ENCODE measurements around the gene LBHD1.
A peak's percentile ranks its signal among the peaks of the same experiment; 100 is the strongest.
"Not testable (repeated sequence)": the region's sequence is repeated elsewhere in the genome, so short reads cannot be mapped to it uniquely, and the experiment has no call there.

Gene LBHD1

GRCh38 chr11:62694455-62695167, 22.5 kb upstream of the LBHD1 start:
- Histone ChIP-seq H3K36me3 (ENCODE audit: insufficient read depth, low read length) (peaks cover 15% of the 10 kb centered on the region; the same call in 1 of the 2 replicates), H3K4me1 (ENCODE audit: control insufficient read depth, insufficient read depth, low read length, unreplicated experiment) (peaks cover 8% of the 10 kb centered on the region), H3K27ac (ENCODE audit: low read depth, low read length) (peak overlapping the region; percentile 38; the same call in 1 of the 2 replicates), H2AFZ (ENCODE audit: low read length, unreplicated experiment) (no peak overlapping the region), H3K27me3 (ENCODE audit: insufficient read depth, low read length) (no peaks in the 10 kb centered on the region), H3K79me2 (ENCODE audit: control insufficient read depth, insufficient read depth, low read length, unreplicated experiment) (no peaks in the 10 kb centered on the region), H3K4me3 (ENCODE audit: low read depth, low read length) (no peak overlapping the region)

GRCh38 chr11:62693624-62694023, 21.6 kb upstream of the LBHD1 start:
- not testable (repeated sequence) for H3K27ac ChIP-seq (ENCODE audit: low read depth, low read length); H3K79me2 ChIP-seq (ENCODE audit: control insufficient read depth, insufficient read depth, low read length, unreplicated experiment); H3K4me3 ChIP-seq (ENCODE audit: low read depth, low read length); H3K27me3 ChIP-seq (ENCODE audit: insufficient read depth, low read length); H2AFZ ChIP-seq (ENCODE audit: low read length, unreplicated experiment)
- H3K36me3 ChIP-seq (ENCODE audit: insufficient read depth, low read length): peaks cover 15% of the 10 kb centered on the region; the same call in 1 of the 2 replicates
- H3K4me1 ChIP-seq (ENCODE audit: control insufficient read depth, insufficient read depth, low read length, unreplicated experiment): peaks cover 15% of the 10 kb centered on the region

- Histone ChIP-seq H2AFZ (ENCODE audit: low read length, unreplicated experiment) (no peak within 1 kb of the TSS), H3K27ac (ENCODE audit: low read depth, low read length) (peak within 1 kb of the TSS; percentile 16; the same call in 1 of the 2 replicates), H3K4me3 (ENCODE audit: low read depth, low read length) (peak within 1 kb of the TSS; percentile 9; the same call in 1 of the 2 replicates)
Measured at GRCh38 chr11:62689421-62690183, 17.5 kb upstream of the LBHD1 start, which contains the start of gene LRRN4CL. Gene LRRN4CL, minus strand, starts transcription at chr11:62689530. Its CDS starts 1,022 bp downstream, at chr11:62688508.

GRCh38 chr11:62688491-62688890, 16.4 kb upstream of the LBHD1 start:
- Histone ChIP-seq H3K27me3 (ENCODE audit: insufficient read depth, low read length) (no peaks in the 10 kb centered on the region), H2AFZ (ENCODE audit: low read length, unreplicated experiment) (no peak overlapping the region), H3K79me2 (ENCODE audit: control insufficient read depth, insufficient read depth, low read length, unreplicated experiment) (no peaks in the 10 kb centered on the region), H3K4me1 (ENCODE audit: control insufficient read depth, insufficient read depth, low read length, unreplicated experiment) (peaks cover 15% of the 10 kb centered on the region), H3K4me3 (ENCODE audit: low read depth, low read length) (no peak overlapping the region), H3K36me3 (ENCODE audit: insufficient read depth, low read length) (peaks cover 15% of the 10 kb centered on the region; the same call in 1 of the 2 replicates), H3K27ac (ENCODE audit: low read depth, low read length) (no peak overlapping the region)

More at GRCh38 chr11:62689421-62690183, 17.5 kb upstream of the LBHD1 start, which contains the start of gene LRRN4CL:
- Histone ChIP-seq H3K27me3 (ENCODE audit: insufficient read depth, low read length) (no peaks in the 10 kb centered on the region), H3K36me3 (ENCODE audit: insufficient read depth, low read length) (peaks cover 15% of the 10 kb centered on the region; the same call in 1 of the 2 replicates), H3K79me2 (ENCODE audit: control insufficient read depth, insufficient read depth, low read length, unreplicated experiment) (no peaks in the 10 kb centered on the region), H3K4me1 (ENCODE audit: control insufficient read depth, insufficient read depth, low read length, unreplicated experiment) (peaks cover 15% of the 10 kb centered on the region)

- no peaks in the 10 kb centered on the region for H3K79me2 ChIP-seq (ENCODE audit: control insufficient read depth, insufficient read depth, low read length, unreplicated experiment)
- H3K4me3 ChIP-seq (ENCODE audit: low read depth, low read length): no peak overlapping the region
- H3K36me3 ChIP-seq (ENCODE audit: insufficient read depth, low read length): peaks cover 12% of the 10 kb centered on the region; the same call in 1 of the 2 replicates
- H2AFZ ChIP-seq (ENCODE audit: low read length, unreplicated experiment): no peak overlapping the region
- no peak overlapping the region for H3K27ac ChIP-seq (ENCODE audit: low read depth, low read length)
- peaks cover 15% of the 10 kb centered on the region for H3K4me1 ChIP-seq (ENCODE audit: control insufficient read depth, insufficient read depth, low read length, unreplicated experiment)
- H3K27me3 ChIP-seq (ENCODE audit: insufficient read depth, low read length): no peaks in the 10 kb centered on the region
Measured at GRCh38 chr11:62687508-62688396, 15.7 kb upstream of the LBHD1 start.

GRCh38 chr11:62682518-62682917, 10.5 kb upstream of the LBHD1 start:
- Histone ChIP-seq H3K4me1 (ENCODE audit: control insufficient read depth, insufficient read depth, low read length, unreplicated experiment) (peaks cover 14% of the 10 kb centered on the region), H3K36me3 (ENCODE audit: insufficient read depth, low read length) (no peaks in the 10 kb centered on the region), H3K27me3 (ENCODE audit: insufficient read depth, low read length) (no peaks in the 10 kb centered on the region), H3K27ac (ENCODE audit: low read depth, low read length) (no peak overlapping the region), H3K4me3 (ENCODE audit: low read depth, low read length) (no peak overlapping the region), H2AFZ (ENCODE audit: low read length, unreplicated experiment) (no peak overlapping the region), H3K79me2 (ENCODE audit: control insufficient read depth, insufficient read depth, low read length, unreplicated experiment) (peaks cover 12% of the 10 kb centered on the region)

GRCh38 chr11:62680825-62681240, 8.8 kb upstream of the LBHD1 start:
- no peaks in the 10 kb centered on the region for H3K36me3 ChIP-seq (ENCODE audit: insufficient read depth, low read length)
- no peaks in the 10 kb centered on the region for H3K27me3 ChIP-seq (ENCODE audit: insufficient read depth, low read length)
- H3K79me2 ChIP-seq (ENCODE audit: control insufficient read depth, insufficient read depth, low read length, unreplicated experiment): peaks cover 12% of the 10 kb centered on the region
- H3K27ac ChIP-seq (ENCODE audit: low read depth, low read length): no peak overlapping the region
- H3K4me3 ChIP-seq (ENCODE audit: low read depth, low read length): no peak overlapping the region
- H2AFZ ChIP-seq (ENCODE audit: low read length, unreplicated experiment): peak overlapping the region; percentile 36
- H3K4me1 ChIP-seq (ENCODE audit: control insufficient read depth, insufficient read depth, low read length, unreplicated experiment): peaks cover 19% of the 10 kb centered on the region

- Histone ChIP-seq H3K79me2 (ENCODE audit: control insufficient read depth, insufficient read depth, low read length, unreplicated experiment) (peaks cover 13% of the 10 kb centered on the region), H2AFZ (ENCODE audit: low read length, unreplicated experiment) (peak within 1 kb of the TSS; percentile 70), H3K36me3 (ENCODE audit: insufficient read depth, low read length) (no peaks in the 10 kb centered on the region), H3K27ac (ENCODE audit: low read depth, low read length) (peak within 1 kb of the TSS; percentile 83), H3K4me1 (ENCODE audit: control insufficient read depth, insufficient read depth, low read length, unreplicated experiment) (peaks cover 19% of the 10 kb centered on the region), H3K4me3 (ENCODE audit: low read depth, low read length) (peak within 1 kb of the TSS; percentile 99), H3K27me3 (ENCODE audit: insufficient read depth, low read length) (no peaks in the 10 kb centered on the region)
Measured at GRCh38 chr11:62678770-62679696, 7.0 kb upstream of the LBHD1 start, which contains the start of gene UBXN1. Gene UBXN1, minus strand, starts transcription at chr11:62679073. Its CDS starts 150 bp downstream, at chr11:62678923.

GRCh38 chr11:62678433-62678769, 6.3 kb upstream of the LBHD1 start:
- Histone ChIP-seq H3K27me3 (ENCODE audit: insufficient read depth, low read length) (no peaks in the 10 kb centered on the region), H3K36me3 (ENCODE audit: insufficient read depth, low read length) (no peaks in the 10 kb centered on the region), H3K27ac (ENCODE audit: low read depth, low read length) (peak overlapping the region; percentile 83), H3K4me1 (ENCODE audit: control insufficient read depth, insufficient read depth, low read length, unreplicated experiment) (peaks cover 19% of the 10 kb centered on the region), H3K4me3 (ENCODE audit: low read depth, low read length) (peak overlapping the region; percentile 99), H3K79me2 (ENCODE audit: control insufficient read depth, insufficient read depth, low read length, unreplicated experiment) (peaks cover 15% of the 10 kb centered on the region), H2AFZ (ENCODE audit: low read length, unreplicated experiment) (peak overlapping the region; percentile 70)
